Fibroblast of mammary gland (primary cell): ENCODE data around the gene SLX4IP.
A peak's percentile ranks its signal among the peaks of the same experiment; 100 is the strongest.

ENCODE experiments used
- DNase-seq: peaks from one replicate; pipeline ENCODE4 v3.0.0-alpha.2; 2010; ENCODE audit warnings: low read depth
- H3K4me3 ChIP-seq: 2 replicates; pipeline ENCODE4 v1.5.1; 2011; ENCODE audit warnings: low read depth, mild to moderate bottlenecking, low read length, moderate library complexity; ENCODE audit not compliant: control insufficient read depth
- CTCF ChIP-seq: conservative IDR thresholded peaks from 2 replicates; pipeline ENCODE4 v1.5.1; 2011; ENCODE audit warnings: low read depth, low read length, inconsistent platforms; ENCODE audit not compliant: control insufficient read depth, insufficient read depth

The SLX4IP gene

GRCh38 chr20:10472871-10473270, 37.8 kb downstream of the SLX4IP start:
- no peak overlapping the region for H3K4me3 ChIP-seq
- no peak for TF ChIP-seq CTCF
- no peak for DNase-seq

- H3K4me3 ChIP-seq, result no peak overlapping the region
- no peak for TF ChIP-seq CTCF
- DNase-seq, result peak; percentile 44
Observed at GRCh38 chr20:10474606-10475184, 39.6 kb downstream of the SLX4IP start.

DNA sequence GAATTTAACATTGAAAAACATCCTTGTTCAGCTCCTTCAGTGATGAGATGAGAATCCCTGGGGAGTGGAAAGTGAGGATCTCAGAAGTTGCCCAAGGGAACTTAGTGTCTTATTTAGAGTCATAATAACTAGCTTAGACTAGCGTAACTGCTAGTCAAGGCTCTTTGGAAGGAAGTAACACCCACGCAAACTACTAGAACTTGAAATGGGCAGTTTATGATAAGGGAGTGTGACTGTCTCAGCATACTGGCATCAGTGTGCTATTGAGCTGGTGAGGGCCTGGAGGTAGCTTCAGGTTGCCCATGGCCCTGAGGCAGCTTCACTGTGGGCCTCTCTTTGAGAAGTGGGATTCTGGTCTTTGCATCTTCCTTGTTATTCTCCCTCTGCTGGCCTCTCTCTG, 40.1 kb downstream of the SLX4IP start:
- TF ChIP-seq CTCF, result no peak
- no peak overlapping the region for H3K4me3 ChIP-seq
- DNase-seq, result peak; percentile 9

- H3K4me3 ChIP-seq, result no peak overlapping the region
- DNase-seq, result peak; percentile 16
- no peak for TF ChIP-seq CTCF
Observed at GRCh38 chr20:10476319-10476724, 41.2 kb downstream of the SLX4IP start.

GRCh38 chr20:10478205-10478604, 43.1 kb downstream of the SLX4IP start:
- no peak for DNase-seq
- TF ChIP-seq CTCF, result no peak
- H3K4me3 ChIP-seq, result no peak overlapping the region

- no peak for TF ChIP-seq CTCF
- H3K4me3 ChIP-seq, result no peak overlapping the region
- DNase-seq, result no peak
Observed at GRCh38 chr20:10478930-10479329, 43.8 kb downstream of the SLX4IP start.

DNA sequence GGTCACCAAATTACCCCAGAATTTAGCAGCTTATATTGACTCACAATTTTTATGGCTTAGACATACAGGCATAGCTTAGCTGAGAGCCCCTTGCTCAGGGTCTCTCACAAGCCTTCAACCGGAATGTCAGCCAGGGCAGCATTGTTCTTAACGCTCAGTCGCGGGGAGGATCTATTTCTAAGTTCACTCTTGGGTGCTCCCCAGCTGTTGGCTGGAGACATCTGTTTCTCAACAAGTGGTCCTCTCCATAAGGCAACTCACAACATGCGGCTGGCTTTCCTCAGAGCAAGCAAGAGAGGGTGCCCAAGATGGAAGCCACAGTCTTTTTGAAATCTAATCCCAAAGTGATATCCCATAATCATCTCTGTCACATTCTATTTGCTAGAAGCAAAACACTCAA, 46.6 kb downstream of the SLX4IP start:
- H3K4me3 ChIP-seq, result no peak overlapping the region
- no peak for DNase-seq
- TF ChIP-seq CTCF, result no peak
